GM18907 (cell line): Measurements from ENCODE around the gene CDC42BPB.
"Not testable (repeated sequence)": the region's sequence is repeated elsewhere in the genome, so short reads cannot be mapped to it uniquely, and the experiment has no call there.

Experiments used
- ATAC-seq: cut with Tn5 transposase; IDR thresholded peaks from one replicate; pipeline ENCODE4 v1.9.1; 2021; ENCODE audit warnings: mild to moderate bottlenecking, moderate library complexity; ENCODE audit not compliant: unreplicated experiment

The CDC42BPB gene

GRCh38 chr14:102930753-102931579 is 126.4 kb downstream of the CDC42BPB start:
- no peak for ATAC-seq

DNA sequence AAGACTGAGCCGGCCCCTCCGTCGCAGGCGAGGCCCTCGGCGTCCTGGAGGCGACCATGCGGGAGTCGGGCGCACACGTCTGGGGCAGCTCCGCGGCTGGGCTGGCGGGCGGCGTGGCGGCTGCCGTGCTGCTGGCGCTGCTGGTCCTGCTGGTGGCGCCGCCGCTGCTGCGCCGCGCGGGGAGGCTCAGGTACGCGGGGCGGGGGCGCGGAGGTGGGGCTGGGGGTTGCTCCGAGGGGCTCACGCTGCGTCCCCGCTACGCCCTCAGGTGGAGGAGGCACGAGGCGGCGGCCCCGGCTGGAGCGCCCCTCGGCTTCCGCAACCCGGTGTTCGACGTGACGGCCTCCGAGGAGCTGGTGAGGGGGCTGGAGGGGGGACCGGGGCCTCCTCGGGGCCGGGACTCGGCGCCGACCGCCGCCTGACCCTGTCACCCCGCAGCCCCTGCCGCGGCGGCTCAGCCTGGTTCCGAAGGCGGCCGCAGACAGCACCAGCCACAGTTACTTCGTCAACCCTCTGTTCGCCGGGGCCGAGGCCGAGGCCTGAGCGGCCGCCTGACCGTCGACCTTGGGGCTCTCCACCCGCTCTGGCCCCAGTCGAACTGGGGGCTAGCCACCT is 127.1 kb downstream of the CDC42BPB start:
- no peak for ATAC-seq

GRCh38 chr14:102929241-102930137 is 127.9 kb downstream of the CDC42BPB start:
- ATAC-seq: no peak

DNA sequence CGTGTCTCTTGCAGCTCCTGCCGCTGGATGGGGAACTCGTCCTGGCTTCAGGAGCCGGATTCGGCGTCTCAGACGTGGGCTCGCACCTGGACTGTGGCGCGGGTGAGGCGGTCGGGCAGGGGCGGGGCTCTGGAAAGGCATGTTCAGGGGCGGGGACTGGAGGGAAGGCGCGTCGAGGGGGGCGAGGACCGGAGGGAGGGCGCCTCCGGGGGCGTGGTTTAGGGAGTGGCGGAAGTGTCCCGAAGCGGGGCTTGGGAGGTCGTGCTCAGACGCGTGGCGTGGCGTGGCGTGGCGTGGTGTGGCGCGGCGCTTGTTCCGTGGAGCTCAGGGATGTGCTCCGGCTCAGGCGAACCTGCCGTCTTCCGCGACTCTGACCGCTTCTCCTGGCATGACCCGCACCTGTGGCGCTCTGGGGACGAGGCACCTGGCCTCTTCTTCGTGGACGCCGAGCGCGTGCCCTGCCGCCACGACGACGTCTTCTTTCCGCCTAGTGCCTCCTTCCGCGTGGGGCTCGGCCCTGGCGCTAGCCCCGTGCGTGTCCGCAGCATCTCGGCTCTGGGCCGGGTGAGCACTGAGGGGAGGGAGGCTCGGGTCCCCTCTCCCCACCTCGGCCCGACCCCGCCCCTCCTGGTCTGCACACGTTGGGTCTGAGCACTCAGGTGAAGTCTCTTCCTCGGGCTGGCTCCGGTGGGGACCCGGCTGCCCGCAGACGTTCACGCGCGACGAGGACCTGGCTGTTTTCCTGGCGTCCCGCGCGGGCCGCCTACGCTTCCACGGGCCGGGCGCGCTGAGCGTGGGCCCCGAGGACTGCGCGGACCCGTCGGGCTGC is 128.7 kb downstream of the CDC42BPB start:
- peak; percentile 61 for ATAC-seq

- peak; percentile 7 for ATAC-seq
These were observed 129.4 kb downstream of the CDC42BPB start for GRCh38 chr14:102927878-102928411.

GRCh38 chr14:102927346-102927877 is 129.9 kb downstream of the CDC42BPB start:
- no peak for ATAC-seq

DNA sequence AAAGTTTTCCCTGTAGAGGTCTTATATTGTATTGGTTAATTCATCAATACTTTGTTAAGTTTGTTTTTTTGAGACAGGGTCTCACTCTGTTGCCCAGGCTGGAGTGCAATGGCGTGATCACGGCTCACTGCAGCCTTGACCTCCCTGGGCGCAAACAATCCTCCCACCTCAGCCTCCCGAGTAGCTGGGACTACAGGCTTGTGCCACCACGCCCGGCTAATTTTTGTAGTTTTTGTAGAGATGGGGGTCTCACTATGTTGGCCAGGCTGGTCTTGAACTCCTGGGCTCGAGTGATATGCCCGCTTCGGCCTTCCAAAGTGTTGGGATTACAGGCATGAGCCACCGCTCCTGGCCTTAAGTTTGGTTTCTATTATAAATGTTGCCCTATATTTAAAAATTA is 130.5 kb downstream of the CDC42BPB start:
- not testable (repeated sequence) for ATAC-seq

DNA sequence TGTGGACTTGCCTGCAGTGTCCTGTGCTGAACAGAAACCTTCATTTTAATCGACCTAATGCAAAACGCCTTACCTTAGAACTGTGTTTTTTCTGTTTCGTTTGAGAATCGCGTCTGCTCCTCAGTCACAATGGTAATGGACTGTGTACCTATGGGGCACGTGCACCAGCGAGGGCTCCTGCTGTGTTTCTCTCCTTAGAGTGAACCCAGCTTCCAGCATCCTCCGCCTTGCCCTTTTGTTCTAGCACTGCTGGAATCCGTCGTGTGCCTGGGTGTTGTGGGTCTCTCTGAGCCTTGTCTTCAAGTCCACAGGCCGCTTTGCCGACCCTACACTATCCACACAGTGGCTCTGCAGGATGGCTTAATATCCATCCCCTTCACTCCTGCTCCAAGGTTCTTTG is 131.2 kb downstream of the CDC42BPB start:
- no peak for ATAC-seq

GRCh38 chr14:102925646-102926045 is 131.7 kb downstream of the CDC42BPB start:
- ATAC-seq: no peak

DNA sequence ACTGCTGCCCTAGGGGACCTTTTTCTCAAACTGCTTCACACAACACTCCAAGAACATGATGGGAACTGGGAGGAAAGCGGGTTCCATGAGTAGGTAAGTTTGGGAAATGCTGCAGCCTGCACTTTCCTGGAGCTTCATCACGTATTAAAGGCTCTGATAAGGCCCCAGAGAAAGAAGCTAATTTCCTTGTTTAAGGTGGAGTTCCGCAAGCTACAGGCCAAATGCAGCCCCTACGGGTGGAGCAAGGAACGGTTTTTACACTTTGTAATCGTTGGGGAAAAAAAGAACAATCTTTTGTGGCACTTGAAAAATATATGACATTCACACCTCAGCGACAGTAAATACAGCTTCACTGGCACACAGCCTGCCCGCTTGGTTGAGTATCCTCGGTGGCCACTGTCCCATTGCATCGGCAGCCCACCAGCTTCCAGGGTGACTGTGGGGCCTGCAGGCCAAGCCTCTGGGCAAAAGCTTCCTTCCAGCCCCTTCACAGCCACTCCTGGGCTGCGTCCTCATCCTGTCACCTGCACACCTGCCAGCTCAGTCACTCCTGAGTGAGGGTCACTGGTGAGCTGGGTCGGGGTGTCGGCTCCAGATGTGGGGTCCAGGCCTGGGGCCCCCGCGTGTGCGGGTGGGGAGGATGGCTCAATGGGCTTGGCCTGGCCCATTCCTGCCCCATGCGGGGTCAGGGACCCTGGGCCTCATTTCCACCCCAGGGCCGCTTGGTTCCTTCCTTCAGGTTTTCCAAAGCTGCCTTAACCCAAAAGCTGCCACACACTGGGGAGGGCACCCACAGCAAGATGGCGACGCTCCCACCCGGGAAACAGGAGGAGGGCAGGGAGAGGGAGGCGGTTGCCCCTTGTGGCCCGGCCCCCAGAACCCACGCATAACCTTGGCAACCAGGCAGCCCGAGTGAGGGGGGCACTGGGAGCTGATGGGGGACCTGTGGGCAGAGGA is 132.4 kb downstream of the CDC42BPB start:
- no peak for ATAC-seq

DNA sequence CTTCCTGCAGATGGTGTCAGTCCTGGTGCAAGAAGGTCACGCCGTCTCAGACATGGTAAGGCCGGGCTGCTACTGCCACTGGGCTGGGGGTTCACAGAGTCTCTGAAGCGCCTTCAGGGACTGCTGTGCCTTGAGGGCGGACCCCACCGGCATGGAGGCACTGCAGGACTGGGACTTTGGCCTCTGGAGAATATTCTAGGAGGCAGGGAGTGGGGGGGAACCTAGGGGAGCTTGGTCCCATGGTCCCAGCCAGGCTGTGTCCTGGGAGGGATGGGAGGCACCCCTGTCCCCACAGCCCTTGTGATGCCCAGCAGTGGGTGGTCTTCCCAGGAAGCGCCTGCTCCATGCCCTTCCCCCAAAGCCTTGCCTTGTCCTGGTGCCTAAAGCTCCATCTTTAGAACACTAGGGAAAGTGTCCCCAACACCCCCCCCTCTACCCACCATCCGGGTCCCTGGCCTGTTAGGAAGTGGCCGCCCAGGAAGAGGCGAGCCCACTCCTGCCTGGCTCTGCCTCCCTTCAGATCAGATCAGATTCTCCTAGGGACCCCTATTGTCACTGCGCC is 133.3 kb downstream of the CDC42BPB start:
- no peak for ATAC-seq

GRCh38 chr14:102923201-102923924 is 134.0 kb downstream of the CDC42BPB start:
- ATAC-seq: no peak

GRCh38 chr14:102922490-102923200 is 134.7 kb downstream of the CDC42BPB start, which contains the start of gene AMN:
Gene AMN (plus strand): TSS chr14:102922663. CDS start chr14:102922689, 26 bp downstream.
- ATAC-seq: no peak

GRCh38 chr14:102920998-102921304 is 136.4 kb downstream of the CDC42BPB start:
- ATAC-seq: no peak

GRCh38 chr14:102920273-102920997 is 136.9 kb downstream of the CDC42BPB start:
- no peak for ATAC-seq

- ATAC-seq: no peak
These were observed 138.9 kb downstream of the CDC42BPB start for GRCh38 chr14:102918438-102918837.
